Activated CD8-positive, alpha-beta memory T cell treated with anti-CD3 and anti-CD28 coated beads for 24 hours (primary cell): ENCODE data around the gene COX19.

Source experiments
- DNase-seq: peaks from one replicate; pipeline ENCODE4 v3.0.0-alpha.2; 2020

Gene COX19, protein sequence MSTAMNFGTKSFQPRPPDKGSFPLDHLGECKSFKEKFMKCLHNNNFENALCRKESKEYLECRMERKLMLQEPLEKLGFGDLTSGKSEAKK

DNA sequence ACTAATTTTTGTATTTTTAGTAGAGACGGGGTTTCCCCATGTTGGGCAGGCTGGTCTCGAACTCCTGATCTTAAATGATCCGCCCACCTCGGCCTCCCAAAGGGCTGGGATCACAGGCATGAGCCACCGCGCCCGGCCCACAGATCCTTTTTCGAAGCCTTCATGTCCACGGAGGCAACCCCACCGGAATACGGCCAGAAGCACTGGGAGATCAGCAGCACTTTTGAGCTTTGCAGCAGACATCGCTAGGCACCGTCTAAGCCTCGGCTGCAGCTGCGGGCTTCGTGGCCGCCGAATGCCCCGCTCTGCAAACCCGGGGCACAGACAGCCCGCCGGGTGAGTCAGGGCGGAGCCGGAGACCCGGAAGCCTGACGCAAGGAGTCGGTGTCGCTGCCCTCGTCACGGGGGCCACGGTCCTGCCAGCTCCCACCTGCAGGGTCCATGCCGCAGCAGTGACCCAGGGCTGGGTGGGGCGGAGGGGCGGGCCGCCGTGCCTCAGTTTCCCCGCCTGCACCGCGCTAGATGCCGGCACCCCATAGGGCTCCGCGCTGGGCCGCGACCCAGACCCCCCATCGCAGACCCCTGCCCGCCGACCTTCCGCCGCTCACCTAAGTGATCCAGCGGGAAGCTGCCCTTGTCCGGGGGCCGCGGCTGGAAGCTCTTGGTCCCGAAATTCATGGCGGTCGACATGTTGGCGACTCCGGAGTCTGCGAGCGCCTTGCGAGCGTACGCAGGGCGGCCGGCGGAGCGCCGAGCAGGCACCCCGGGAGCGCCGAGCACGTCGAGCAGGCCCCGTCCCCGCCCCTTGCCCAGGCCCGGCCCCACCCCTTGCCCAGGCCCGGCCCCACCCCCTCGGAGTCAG, at the start of gene COX19:
Gene COX19 (minus strand): TSS at position 730 of the 862 bp plus-strand sequence. CDS start 40 bp downstream, at position 690.
- DNase-seq = peak; percentile 95

GRCh38 chr7:1024331-1024841, 49.0 kb upstream of the COX19 start:
- no peak for DNase-seq

DNA sequence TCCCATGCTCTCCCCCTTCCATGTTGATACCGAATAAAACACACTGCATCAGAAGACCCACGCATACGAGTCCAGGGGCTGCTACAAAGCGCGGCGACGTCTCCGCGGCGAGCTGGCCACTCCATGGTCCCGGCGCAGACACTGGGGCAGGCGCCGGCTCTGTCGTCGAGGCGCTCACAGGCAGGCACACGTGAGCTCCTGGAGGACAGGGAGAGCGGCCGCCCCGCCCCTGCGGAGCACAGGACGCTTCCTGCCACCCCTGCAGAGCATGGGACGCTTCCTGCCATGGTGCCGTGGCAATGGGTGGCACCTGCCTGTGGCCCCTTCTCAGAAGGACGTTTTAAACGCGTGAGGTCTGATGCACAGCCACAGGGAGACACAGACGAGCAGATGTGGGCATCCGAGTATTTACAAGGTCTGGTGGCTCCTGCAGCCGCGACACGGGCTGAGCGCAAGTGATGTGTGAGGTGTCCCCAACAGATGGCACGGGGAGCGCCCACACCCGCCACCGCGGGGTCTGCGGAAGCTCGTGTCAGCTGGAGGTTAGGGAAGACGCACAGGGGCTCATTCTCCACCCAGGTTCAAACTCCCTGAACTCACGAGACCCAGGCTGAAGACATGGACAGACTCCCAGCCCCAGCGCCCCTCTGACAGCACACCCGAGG, 47.6 kb upstream of the COX19 start:
- DNase-seq = no peak

GRCh38 chr7:1022356-1022755, 47.0 kb upstream of the COX19 start:
- no peak for DNase-seq

DNA sequence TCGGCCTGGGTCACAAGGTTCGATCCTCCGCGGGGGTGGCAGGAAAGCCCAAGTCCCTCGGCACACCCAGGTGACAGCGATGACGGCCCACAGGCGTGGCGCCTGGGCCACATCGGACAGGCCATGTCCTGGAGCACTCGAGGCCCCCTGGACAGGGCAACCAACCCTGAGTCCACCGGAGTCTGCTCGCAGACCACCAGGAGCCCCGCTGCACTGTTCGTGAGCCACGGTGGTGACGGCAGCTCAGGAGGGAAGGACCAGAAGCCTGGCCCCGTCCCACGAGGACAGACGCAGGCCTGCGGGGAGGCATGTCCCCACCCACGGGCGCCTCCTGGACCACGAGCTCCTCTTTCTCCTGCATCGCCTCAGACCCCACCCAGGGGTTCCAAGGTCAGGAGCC, 46.6 kb upstream of the COX19 start:
- no peak for DNase-seq

DNA sequence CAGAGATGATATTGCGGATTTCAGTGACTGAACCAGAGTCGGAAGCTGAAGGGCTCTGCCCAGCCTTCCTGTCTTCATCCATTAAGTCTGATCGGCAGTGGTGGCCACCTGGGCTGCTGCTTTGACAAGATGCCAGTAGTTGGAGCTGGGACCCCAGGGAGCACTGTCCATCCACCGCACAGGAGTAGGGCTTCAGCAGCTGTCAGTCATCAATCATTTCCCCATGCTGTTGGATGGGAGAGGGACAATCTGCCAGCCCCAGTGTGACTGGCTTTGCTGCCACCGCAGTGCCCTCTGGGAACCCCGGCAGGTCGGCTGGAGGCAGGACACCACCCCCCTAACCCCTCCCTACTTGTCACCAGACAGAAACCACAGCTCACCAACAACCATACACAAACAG, 46.0 kb upstream of the COX19 start:
- DNase-seq = no peak

DNA sequence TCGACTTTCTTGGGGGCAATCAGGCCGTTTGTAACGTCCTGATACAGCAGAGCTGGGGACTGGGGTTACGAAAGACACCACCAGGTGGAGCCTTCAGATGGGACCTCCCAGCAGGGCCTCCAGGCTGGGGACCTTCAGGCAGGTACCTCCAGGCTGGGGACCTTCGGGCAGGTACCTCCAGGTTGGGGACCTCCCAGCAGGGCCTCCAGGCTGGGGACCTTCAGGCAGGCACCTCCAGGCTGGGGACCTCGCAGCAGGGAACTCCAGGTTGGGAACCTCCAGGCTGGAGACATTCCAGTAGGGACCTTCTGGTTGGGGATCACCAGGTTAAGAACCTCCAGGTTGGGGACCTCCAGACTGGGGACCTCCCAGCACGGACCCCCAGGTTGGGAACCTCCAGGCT, 45.5 kb upstream of the COX19 start:
- no peak for DNase-seq

- no peak for DNase-seq
Observed at GRCh38 chr7:1019789-1020610, 44.7 kb upstream of the COX19 start.

DNA sequence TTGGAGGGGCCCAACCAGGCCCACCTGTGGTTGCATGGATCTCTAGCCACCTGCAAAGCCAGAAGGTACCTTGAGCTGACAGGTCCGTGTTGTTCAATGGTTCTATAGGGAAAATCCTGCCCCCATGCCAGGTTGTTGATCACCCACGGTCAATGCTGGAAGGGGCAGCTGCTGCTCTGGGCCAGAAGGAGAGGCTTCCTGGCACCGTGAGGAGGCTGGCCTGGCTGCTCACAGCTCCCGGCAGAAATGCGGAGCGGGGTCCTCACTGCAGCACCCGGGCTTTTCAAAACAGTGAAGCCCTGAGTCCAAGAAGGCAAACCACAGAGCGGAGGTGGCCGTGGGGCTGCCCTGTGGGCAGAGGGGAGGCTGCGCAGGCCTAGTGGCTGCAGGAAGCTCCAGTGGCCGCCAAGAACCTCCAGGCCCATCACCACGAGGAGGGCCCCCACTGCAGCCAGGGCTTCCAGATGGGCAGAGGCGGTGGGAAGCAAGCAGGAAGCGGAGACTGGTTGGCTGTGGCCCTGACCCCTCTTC, 44.0 kb upstream of the COX19 start:
- DNase-seq = no peak

DNA sequence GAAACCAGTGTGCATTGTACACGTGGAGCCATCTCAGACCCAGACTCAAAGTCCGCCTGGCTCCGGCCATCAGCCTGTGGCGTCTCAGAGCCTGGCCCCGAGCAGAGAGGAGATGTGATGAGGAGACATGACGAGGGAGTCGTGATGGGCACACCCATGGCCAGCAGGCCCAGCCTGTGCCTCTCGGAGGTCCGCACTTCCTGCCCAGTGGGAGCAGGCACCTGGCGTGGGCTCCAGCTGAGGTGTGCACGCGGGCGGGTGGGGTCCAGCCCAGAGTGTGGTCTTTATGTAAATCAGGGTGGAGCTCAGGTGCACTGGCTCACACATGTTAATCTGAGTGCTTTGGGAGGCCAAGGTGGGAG, 43.0 kb upstream of the COX19 start:
- DNase-seq = no peak

GRCh38 chr7:1017586-1018333, 42.4 kb upstream of the COX19 start:
- DNase-seq = no peak

GRCh38 chr7:1016577-1017531, 41.5 kb upstream of the COX19 start:
- DNase-seq = no peak

- DNase-seq = no peak
Observed at GRCh38 chr7:1015196-1016121, 40.1 kb upstream of the COX19 start.

- no peak for DNase-seq
Observed at GRCh38 chr7:1014681-1015080, 39.3 kb upstream of the COX19 start.

DNA sequence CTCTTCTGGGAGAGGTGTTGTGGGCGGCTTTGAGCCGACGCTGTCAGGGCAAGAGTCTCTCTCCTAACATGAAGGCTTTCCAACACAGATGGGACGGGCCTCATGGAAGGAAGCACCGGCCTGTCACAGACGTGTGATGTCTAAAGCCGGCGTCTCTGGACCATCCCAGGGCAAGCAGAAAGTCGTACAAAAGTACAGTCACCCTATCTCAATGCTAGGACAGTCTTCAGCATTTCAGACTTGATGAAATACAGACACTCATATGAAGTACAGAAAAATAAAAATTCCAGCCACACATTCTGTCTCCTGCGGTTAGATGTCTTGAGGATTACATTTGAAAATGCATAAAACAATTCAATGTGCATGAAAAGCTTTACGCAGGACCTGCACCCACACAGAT, 38.2 kb upstream of the COX19 start:
- DNase-seq = no peak

GRCh38 chr7:1012716-1013095, 37.4 kb upstream of the COX19 start:
- DNase-seq = no peak

- no peak for DNase-seq
Observed at GRCh38 chr7:1012004-1012715, 36.8 kb upstream of the COX19 start.

DNA sequence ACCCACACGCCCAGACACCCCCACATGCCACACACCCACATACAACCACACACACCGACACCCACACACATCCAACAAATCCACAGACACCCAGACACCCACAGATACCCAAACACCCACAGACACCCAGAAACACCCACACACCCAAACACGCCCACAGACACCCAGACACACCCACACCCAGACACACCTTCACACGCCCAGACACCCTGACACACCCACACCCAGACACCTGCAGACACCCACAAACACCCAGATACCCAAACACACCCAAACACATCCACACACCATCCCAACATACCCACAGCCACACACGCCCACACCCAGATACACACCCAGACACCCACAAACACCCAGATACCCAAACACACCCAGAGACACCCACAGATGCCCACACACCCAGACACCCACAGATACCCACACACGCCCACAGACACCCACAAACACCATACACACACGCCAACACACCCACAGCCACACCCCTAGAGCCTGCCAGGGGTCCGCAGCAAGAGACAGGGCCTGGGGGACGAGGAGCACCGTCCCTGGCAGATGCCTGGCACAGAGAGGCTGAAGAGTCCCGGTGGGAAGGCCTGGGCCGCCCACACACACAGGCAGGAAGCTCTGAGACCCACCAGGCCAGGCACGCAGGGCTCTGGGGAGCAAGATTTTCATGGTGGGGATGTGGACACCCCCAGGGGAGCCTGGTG, 36.1 kb upstream of the COX19 start:
- no peak for DNase-seq
